PFSK-1 (cell line): ENCODE measurements around the gene PRPF6.

ENCODE experiments used
- FOXP2 ChIP-seq: optimal IDR thresholded peaks from 2 replicates; pipeline ENCODE3; 2011; ENCODE audit warnings: borderline replicate concordance, control low read depth, inconsistent platforms; ENCODE audit not compliant: insufficient read depth; ENCODE audit errors: extremely low read length, extremely low read depth
- TF ChIP-seq, protein P1 (sequence below), 2 experiments: IDR thresholded peaks; 2 replicates each; pipeline versions ENCODE4 v1.6.1 to v1.8.0; 2011 to 2012; ENCODE audit warnings: low read depth in 2 of 2, low read length in 2 of 2, control low read depth in 1 of 2, inconsistent platforms in 1 of 2, mild to moderate bottlenecking in 1 of 2, moderate library complexity in 1 of 2; ENCODE audit not compliant: insufficient read depth in 1 of 2

DNA sequence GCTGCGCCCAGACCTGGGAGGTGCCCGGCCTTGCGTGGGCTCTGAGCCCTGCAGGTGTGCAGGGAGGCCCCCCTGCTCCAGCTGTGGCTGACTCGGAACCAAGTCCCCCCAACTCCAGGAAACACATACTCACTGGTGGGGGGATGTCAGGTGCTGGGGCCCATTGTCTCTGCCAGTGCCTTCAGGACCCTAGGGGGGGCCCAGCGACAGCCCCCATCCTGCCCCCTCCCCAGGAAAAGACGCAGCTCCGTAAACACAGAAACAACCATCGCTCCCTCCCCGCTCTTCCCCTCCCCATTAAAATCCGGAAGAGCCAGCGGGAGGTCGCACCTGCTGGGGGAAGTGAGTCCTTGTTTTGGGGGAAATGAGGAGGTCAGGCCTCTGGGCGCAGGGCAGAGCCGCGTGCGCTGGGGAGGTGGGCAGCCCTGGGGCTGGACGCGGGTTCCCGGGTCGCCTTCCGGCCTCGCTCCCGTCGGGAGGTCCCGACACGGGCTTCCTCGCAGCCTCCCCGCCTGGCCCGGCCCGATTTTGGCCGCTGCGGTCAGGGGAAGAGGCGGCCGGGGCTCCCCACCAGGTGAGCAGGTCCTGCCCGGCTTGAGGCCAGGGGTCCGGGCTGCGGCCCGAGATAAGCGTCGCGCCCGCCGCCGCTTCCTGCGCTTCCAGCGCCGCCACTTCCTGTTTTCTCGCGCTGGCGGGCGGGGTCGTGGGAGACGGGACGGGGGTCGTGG is 61.3 kb downstream of the PRPF6 start:
- TF ChIP-seq, protein P1, sequence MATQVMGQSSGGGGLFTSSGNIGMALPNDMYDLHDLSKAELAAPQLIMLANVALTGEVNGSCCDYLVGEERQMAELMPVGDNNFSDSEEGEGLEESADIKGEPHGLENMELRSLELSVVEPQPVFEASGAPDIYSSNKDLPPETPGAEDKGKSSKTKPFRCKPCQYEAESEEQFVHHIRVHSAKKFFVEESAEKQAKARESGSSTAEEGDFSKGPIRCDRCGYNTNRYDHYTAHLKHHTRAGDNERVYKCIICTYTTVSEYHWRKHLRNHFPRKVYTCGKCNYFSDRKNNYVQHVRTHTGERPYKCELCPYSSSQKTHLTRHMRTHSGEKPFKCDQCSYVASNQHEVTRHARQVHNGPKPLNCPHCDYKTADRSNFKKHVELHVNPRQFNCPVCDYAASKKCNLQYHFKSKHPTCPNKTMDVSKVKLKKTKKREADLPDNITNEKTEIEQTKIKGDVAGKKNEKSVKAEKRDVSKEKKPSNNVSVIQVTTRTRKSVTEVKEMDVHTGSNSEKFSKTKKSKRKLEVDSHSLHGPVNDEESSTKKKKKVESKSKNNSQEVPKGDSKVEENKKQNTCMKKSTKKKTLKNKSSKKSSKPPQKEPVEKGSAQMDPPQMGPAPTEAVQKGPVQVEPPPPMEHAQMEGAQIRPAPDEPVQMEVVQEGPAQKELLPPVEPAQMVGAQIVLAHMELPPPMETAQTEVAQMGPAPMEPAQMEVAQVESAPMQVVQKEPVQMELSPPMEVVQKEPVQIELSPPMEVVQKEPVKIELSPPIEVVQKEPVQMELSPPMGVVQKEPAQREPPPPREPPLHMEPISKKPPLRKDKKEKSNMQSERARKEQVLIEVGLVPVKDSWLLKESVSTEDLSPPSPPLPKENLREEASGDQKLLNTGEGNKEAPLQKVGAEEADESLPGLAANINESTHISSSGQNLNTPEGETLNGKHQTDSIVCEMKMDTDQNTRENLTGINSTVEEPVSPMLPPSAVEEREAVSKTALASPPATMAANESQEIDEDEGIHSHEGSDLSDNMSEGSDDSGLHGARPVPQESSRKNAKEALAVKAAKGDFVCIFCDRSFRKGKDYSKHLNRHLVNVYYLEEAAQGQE (IDR thresholded peaks at IDR 0.05; ENCODE audit: insufficient read depth in 1 of 2, low read depth in 2 of 2, low read length in 2 of 2), result no peak
- peak; percentile 25 for TF ChIP-seq FOXP2
